Measurements from ENCODE around the gene PPP2R2B. TPM values are rescaled to one million over a fixed set of nuclear protein-coding genes. Genes with fewer than 3 reads are reported as not detected.

PPP2R2B gene
- total and polyA plus RNA-seq, 2 of the 4 experiments (the other 2 are of a cell fraction) = not detected

DNA sequence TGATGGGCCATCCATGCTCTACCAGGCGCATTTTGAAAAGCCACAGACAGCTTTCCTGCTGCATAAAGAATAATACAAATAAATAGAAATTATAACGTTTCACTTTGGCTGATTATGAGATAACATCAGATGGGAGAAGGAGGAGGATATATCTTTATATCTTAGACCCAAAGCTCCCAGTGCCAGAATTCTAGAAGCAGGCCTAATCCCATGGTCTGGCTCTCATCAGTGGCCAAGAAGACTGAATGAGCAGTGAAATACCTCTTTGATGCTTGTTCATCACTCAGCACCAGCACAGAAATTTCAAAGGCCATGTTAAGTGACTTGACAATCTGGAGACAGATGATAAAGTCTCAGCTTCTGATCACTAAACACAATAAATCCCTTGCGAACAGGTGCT lies 107.6 kb downstream of the PPP2R2B start:
- Histone ChIP-seq H4K8ac (ENCODE audit: low read depth in 2 of 2, low read length in 2 of 2) (no peak overlapping the region), H2AK5ac (ENCODE audit: low read depth, low read length) (no peak overlapping the region), H3K4ac (ENCODE audit: low read depth, low read length) (no peak overlapping the region), H3K79me1 (ENCODE audit: low read depth in 1 of 2, low read length in 2 of 2) (no peaks in the 10 kb centered on the region), H2AFZ (replicated peaks; ENCODE audit: low read length, poor library complexity) (no peak overlapping the region), H3K9me1 (ENCODE audit: insufficient read depth, low read length) (no peaks in the 10 kb centered on the region), H2BK20ac (ENCODE audit: low read depth, low read length) (no peak overlapping the region), H3K27me3 (ENCODE audit: control insufficient read depth, insufficient read depth, low read length) (no peaks in the 10 kb centered on the region), H4K91ac (ENCODE audit: insufficient read depth, low read depth, low read length) (no peak overlapping the region), H3K4me3 (ENCODE audit: insufficient read depth, low read depth, low read length) (no peak overlapping the region), H3K36me3 (ENCODE audit: control insufficient read depth, insufficient read depth, low read length) (no peaks in the 10 kb centered on the region), H3K9ac (ENCODE audit: low read depth, low read length) (no peak overlapping the region), H3K23ac (ENCODE audit: low read depth, low read length) (no peak overlapping the region), H2BK15ac (ENCODE audit: low read depth, low read length) (no peak overlapping the region), H2BK5ac (ENCODE audit: low read depth, low read length, poor library complexity, severe bottlenecking) (no peak overlapping the region), H3K27ac (ENCODE audit: insufficient read depth, low read length) (no peak overlapping the region), H3K9me3 (ENCODE audit: control insufficient read depth, insufficient read depth, low read length) (no peaks in the 10 kb centered on the region), H4K5ac (ENCODE audit: low read depth, low read length) (no peak overlapping the region), H3K4me1 (ENCODE audit: control insufficient read depth, insufficient read depth, low read length) (no peaks in the 10 kb centered on the region), H3K14ac (replicated peaks; ENCODE audit: low read depth, low read length) (no peak overlapping the region), H2AK9ac (replicated peaks; ENCODE audit: low read depth, low read length, poor library complexity) (no peak overlapping the region), H2BK120ac (ENCODE audit: low read depth, low read length) (no peak overlapping the region), H3K4me2 (ENCODE audit: low read depth, low read length) (no peak overlapping the region), H3K18ac (ENCODE audit: low read depth, low read length) (no peak overlapping the region), H4K20me1 (ENCODE audit: insufficient read depth, low read length) (no peaks in the 10 kb centered on the region), H3K56ac (ENCODE audit: extremely low read depth, insufficient read depth, low read length) (no peak overlapping the region)
- BruUV-seq (replicated peaks) = no TSS peak
- CTCF ChIA-PET = no interaction called here
- in situ Hi-C loops (cut with MboI; ENCODE audit: low sequenced_read_pairs) (no loop called here), dilution Hi-C loops (cut with HindIII; ENCODE audit: low sequenced_read_pairs, unreplicated experiment) (no loop called here), intact Hi-C loops (cut with micrococcal nuclease) (no loop called here)
- POLR2A ChIA-PET (ENCODE audit: unreplicated experiment) = no interaction called here
- DNase-seq (no peak), ATAC-seq (ENCODE audit: low read depth) (no peak)
- TF ChIP-seq RFX5 (IDR thresholded peaks at IDR 0.05; ENCODE audit: low read depth, low read length) (no peak), FOS (IDR thresholded peaks at IDR 0.05; ENCODE audit: low read depth, low read length) (no peak), MAZ (IDR thresholded peaks at IDR 0.05; ENCODE audit: borderline replicate concordance, low read depth, low read length) (no peak), RCOR1 (IDR thresholded peaks at IDR 0.05; ENCODE audit: insufficient replicate concordance, low read length) (no peak), ELK1 (IDR thresholded peaks at IDR 0.05; ENCODE audit: borderline replicate concordance, low read depth, low read length) (no peak), NFE2L2 (IDR thresholded peaks at IDR 0.05; ENCODE audit: low read depth, low read length) (no peak), CTCF (conservative IDR thresholded peaks at IDR 0.05; ENCODE audit: low read depth, low read length) (no peak), CHD1 (IDR thresholded peaks at IDR 0.05; ENCODE audit: low read depth, low read length) (no peak), SMC3 (IDR thresholded peaks at IDR 0.05; ENCODE audit: low read depth, low read length) (no peak), MXI1 (IDR thresholded peaks at IDR 0.05; ENCODE audit: borderline replicate concordance, low read depth, low read length) (no peak), POLR2A (IDR thresholded peaks at IDR 0.05; ENCODE audit: low read depth, low read length) (no peak), RAD21 (IDR thresholded peaks at IDR 0.05; ENCODE audit: low read length) (no peak)
- no CpG with 5 or more reads among the region's 3 CpGs for WGBS, 2 experiments (ENCODE audit: extremely low coverage in 2 of 2, insufficient read length in 1 of 2)
